Right renal cortex interstitium (tissue), 3 donors: ENCODE measurements around the gene GABRA4. TPM values are rescaled to one million over a fixed set of nuclear protein-coding genes. Genes with fewer than 3 reads are reported as not detected.
A peak's percentile ranks its signal among the peaks of the same experiment; 100 is the strongest.

Source experiments
- DNase-seq, 3 donors: peaks; one replicate each; pipeline ENCODE4 v3.0.0-alpha.2; 2013; ENCODE audit warnings: low read depth in 3 of 3, low spot score in 2 of 3
- polyA plus RNA-seq, 3 donors: library from polyadenylated mRNA; unstranded; fragments of 120-200 nt; gene quantifications; one replicate each; pipeline ENCODE4 v1.2.1, GENCODE V29; 2013; ENCODE audit not compliant: insufficient read length in 3 of 3

The GABRA4 gene
- polyA plus RNA-seq, 3 donors: 0.04 to 0.12 (median 0.10) TPM

- no peak for DNase-seq
Measured at GRCh38 chr4:46934726-46935125, 58.7 kb downstream of the GABRA4 start.

GRCh38 chr4:46933686-46934085 is 59.7 kb downstream of the GABRA4 start:
- DNase-seq: no peak

- DNase-seq: peak in 1 of 3 donors; percentile 9
Measured at GRCh38 chr4:46931981-46932380, 61.4 kb downstream of the GABRA4 start.

- DNase-seq: no peak
Measured at GRCh38 chr4:46930891-46931290, 62.5 kb downstream of the GABRA4 start.

- DNase-seq: no peak
Measured at GRCh38 chr4:46927201-46927600, 66.2 kb downstream of the GABRA4 start.

- no peak for DNase-seq
Measured at GRCh38 chr4:46924789-46925529, 68.4 kb downstream of the GABRA4 start.

GRCh38 chr4:46922205-46922604 is 71.2 kb downstream of the GABRA4 start:
- DNase-seq: no peak

- DNase-seq: no peak
Measured at GRCh38 chr4:46909078-46909477, 84.3 kb downstream of the GABRA4 start, which contains the start of gene COX7B2. COX7B2 (minus strand) TSS chr4:46909245; CDS start chr4:46735192, 174,053 bp downstream.

GRCh38 chr4:46908148-46908547 is 85.2 kb downstream of the GABRA4 start:
- no peak for DNase-seq

GRCh38 chr4:46900082-46900481 is 93.3 kb downstream of the GABRA4 start:
- DNase-seq: no peak

- DNase-seq: no peak
Measured at GRCh38 chr4:46894826-46895225, 98.6 kb downstream of the GABRA4 start.

- DNase-seq: no peak
Measured at GRCh38 chr4:46890056-46890455, 103.3 kb downstream of the GABRA4 start.

- DNase-seq: no peak
Measured at GRCh38 chr4:46889410-46889809, 104.0 kb downstream of the GABRA4 start.

GRCh38 chr4:46886711-46887110 is 106.7 kb downstream of the GABRA4 start:
- no peak for DNase-seq

- DNase-seq: no peak
Measured at GRCh38 chr4:46878641-46879040, 114.7 kb downstream of the GABRA4 start.

- no peak for DNase-seq
Measured at GRCh38 chr4:46874811-46875210, 118.6 kb downstream of the GABRA4 start.

- no peak for DNase-seq
Measured at GRCh38 chr4:46870411-46870810, 123.0 kb downstream of the GABRA4 start.

Other genes with a start within 250 kb of the GABRA4 start
- not detected for gene COX7B2, start 84.3 kb downstream of the GABRA4 start, polyA plus RNA-seq
- gene GABRB1, start 38.0 kb upstream of the GABRA4 start, polyA plus RNA-seq: under 1 TPM; 0.54 to 0.76 (median 0.75) TPM